NCI-H1105 (cell line): ENCODE results near the gene ETV7.
A peak's percentile ranks its signal among the peaks of the same experiment; 100 is the strongest.
"Not testable (repeated sequence)": the region's sequence is repeated elsewhere in the genome, so short reads cannot be mapped to it uniquely, and the experiment has no call there.

Experiments
- DNase-seq: peaks from one replicate; lab custom pipeline; 2025; lab: John Stamatoyannopoulos, UW

The ETV7 gene

GRCh38 chr6:36387440-36388303, at the start of gene ETV7:
Gene ETV7 (minus strand): TSS chr6:36387669. CDS start chr6:36387541, 128 bp downstream.
- DNase-seq = no peak

DNA sequence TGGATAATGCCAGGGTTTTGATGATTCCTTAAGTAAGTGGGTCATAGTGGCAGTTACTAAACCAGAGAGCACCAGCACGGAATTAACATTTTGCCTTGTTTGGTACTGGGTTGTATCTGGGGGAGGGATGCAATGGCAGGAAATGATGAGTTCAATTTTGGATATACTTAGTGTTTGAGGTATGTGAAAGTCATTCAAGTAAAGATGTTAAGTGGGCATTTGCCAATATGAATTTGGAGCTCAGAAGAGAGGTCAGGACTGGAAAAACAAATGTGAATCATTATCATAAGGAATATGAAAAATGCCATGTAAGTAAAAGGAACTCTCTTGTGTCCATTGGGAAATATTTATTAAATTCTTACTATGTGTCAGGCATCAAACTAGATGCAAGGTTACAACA, 49.0 kb upstream of the ETV7 start:
- no peak for DNase-seq

GRCh38 chr6:36432151-36432671, 44.7 kb upstream of the ETV7 start:
- no peak for DNase-seq

GRCh38 chr6:36431197-36431596, 43.7 kb upstream of the ETV7 start:
- DNase-seq = no peak

- DNase-seq = no peak
Observed at GRCh38 chr6:36430351-36430750, 42.9 kb upstream of the ETV7 start.

- DNase-seq = no peak
Observed at GRCh38 chr6:36428911-36429310, 41.4 kb upstream of the ETV7 start.

DNA sequence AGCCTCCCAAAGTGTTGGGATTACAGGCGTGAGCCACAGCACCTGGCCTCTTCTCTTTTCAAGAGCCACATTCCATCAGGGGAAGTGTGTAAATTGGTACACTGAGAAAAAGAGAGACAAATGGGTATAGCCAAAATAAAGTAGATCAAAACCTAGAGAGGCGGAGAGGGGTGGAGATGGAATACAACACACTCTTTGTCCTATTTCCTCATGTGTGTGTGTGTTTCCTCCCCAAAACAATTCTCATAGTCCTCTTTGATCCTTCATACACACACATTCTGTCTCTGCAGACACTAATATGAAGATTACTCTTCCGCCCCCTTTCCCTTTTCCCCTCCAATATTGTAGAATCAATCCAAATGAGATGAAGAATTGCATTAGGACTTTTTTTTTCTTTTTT, 39.2 kb upstream of the ETV7 start:
- DNase-seq = no peak

DNA sequence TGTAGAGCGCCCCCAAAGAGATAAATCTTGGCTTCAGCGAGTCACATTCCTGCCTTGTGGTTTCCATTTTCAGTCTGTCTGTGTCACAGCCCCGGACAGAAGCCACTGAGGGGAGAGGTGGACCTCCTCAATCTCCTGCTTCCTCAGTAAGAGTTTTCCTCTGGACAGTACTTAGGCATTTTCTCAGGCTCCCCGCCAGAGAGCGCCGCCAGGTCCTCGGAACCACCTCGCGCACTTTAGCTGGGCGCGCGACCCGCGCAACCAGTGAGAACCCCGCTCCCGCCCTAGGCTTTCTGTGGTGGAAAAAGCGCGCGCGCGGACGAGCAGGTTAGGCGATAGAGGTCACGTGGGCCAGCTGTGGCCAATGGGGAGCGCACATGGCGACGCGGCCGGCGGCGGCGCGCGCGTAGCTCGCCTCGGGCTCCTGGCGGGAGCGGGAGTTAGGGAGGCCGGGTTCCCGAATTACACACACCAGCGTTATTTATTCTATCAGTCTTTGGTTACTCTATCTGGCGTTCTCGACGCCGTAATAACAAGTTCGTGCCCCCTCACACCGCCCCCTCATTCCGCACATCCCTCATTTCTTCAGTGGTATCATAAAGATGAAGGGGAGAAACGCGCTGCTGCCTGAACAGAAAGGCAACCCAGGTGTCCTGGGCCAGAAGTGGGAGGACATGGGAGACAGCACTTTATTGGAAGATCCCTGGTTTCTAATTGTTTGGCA, 35.8 kb upstream of the ETV7 start:
- DNase-seq = peak; percentile 84

DNA sequence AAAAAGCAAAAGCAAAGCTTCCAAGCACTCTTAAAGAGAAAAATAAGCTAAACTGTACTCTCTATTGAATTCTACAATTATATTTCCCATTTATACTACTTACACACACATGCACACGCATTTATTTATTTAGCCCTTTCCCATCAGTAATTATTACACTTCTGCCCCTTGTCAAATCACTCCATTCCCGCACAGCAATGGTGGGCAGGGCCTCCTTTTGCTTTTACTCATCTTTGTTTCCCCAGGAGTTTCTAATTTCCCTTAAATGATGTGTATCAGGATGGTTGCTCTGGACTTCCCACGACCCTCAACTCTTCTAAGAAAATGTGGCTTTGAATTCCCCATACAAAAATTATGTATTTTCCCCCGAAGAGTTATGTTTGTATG, 35.2 kb upstream of the ETV7 start:
- DNase-seq = no peak

- DNase-seq = no peak
Observed at GRCh38 chr6:36419310-36419709, 31.8 kb upstream of the ETV7 start.

DNA sequence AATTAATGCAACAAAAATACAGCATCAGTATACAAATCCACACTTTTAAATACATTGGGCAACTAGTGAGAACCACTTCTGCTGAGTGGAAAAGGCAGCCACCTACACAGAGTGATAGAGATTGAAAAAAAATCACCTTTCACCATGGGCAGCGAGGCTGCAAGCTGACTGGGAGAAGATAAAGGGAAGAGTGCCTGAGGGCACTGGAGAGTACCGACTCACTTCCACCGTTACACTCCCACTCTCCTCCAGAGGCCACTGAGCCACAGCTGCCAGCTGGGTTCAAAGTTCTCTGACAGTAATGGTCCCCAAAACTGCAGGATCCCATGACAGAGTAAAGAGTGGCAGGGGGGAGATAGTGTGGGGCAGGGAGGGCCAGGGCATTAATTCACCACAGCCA, 31.1 kb upstream of the ETV7 start:
- DNase-seq = no peak

GRCh38 chr6:36414481-36414880, 27.0 kb upstream of the ETV7 start:
- no peak for DNase-seq

DNA sequence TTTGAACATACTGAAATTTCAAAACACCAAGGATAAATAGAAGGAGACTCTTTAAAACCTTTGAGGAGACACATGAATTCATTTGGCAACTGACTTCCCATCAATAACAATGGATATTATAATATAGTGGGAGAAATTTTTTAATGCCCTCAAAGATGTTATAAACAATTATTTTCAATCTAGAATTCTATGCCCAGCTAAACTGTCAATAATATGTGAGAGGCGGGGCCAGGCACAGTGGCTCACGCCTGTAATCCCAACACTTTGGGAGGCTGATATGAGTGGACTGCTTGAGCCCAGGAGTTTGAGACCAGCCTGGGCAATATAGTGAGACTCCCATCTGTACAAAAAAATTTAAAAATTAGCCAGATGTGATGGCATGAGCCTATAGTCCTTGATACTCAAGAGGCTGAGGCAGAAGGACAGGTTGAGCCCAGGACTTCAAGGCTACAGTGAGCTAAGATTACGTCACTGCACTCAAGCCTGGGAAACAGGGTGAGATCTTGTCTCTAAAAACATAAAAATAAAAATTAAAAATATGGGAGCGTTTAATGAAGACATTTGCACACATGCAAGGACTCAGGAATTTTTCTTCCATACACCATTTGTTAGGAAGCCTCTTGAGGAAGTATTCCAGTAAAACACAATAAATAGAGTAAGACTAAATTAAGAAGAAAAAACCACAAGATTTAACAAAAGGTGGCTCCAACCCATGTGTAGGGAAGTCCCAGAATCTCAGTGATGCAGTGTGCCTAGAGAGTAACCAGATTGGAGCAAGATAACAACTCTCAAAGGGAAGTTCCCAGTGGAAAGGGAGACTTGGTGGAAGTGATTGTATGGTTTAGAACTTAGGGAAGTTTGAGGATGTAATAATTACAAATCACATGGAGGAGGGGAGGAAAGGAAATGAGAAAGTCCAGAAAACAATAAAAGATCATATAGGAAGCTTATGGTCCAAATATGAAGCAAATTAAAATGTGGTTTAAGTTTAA, 26.3 kb upstream of the ETV7 start:
- no peak for DNase-seq

GRCh38 chr6:36409718-36410117, 22.2 kb upstream of the ETV7 start:
- DNase-seq = not testable (repeated sequence)

DNA sequence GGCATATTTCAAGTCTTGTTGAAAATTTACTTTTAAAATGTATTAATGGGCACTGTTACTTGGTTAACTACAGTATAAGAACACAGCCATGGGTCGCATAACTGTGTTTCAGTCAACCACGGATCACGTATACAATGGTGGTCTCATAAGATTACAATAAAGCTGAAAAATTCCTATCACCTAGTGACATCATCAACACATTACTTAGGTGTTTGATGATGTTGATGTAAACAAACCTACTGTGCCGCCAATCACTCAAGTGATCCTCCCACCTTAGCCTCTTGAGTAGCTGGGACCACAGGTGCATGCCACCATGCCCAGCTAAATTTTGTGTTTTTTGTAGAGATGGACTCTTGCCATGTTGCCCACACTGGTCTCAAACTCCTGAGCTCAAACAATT, 16.7 kb upstream of the ETV7 start:
- DNase-seq = no peak

DNA sequence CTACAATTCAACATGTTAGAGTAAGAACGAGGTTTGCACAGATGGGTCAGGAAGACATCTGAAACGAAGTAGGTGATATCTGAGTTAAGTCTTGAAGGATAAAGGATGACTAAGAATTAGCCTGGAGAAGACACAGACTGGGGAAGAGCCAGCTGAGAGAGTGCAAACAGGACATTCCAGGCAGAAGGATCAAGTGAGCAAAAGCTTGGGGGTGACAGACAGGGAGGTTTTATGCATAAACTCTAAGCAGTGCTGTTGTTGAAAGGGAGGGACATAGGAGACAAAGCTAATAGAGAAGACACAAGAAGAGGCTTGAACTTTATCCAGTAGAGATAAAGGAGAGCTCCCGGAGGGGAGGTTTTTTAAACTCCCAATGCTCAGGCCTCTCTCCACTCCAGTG, 15.0 kb upstream of the ETV7 start:
- no peak for DNase-seq

DNA sequence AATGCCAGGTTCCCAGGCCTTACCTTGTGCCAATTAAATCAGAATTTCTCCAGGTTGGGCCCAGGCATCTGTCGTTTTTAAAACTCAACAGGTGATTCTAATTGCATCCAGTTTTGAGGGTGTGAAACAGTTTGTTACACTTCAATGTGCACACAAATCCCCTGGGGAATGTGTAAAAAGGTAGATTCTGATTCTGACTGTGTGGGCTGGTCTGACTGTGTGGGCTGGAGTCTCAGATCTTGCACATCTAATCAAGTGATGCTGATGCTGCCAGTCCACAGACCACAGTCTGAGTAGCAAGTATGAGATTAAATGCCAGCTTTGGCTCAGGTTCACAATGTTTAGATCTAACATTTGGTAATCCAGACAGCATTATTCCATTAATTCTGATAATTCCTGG, 12.5 kb upstream of the ETV7 start:
- no peak for DNase-seq

- DNase-seq = no peak
Observed at GRCh38 chr6:36392621-36393020, 5.2 kb upstream of the ETV7 start.

- DNase-seq = no peak
Observed at GRCh38 chr6:36389353-36389752, 1.9 kb upstream of the ETV7 start.

DNA sequence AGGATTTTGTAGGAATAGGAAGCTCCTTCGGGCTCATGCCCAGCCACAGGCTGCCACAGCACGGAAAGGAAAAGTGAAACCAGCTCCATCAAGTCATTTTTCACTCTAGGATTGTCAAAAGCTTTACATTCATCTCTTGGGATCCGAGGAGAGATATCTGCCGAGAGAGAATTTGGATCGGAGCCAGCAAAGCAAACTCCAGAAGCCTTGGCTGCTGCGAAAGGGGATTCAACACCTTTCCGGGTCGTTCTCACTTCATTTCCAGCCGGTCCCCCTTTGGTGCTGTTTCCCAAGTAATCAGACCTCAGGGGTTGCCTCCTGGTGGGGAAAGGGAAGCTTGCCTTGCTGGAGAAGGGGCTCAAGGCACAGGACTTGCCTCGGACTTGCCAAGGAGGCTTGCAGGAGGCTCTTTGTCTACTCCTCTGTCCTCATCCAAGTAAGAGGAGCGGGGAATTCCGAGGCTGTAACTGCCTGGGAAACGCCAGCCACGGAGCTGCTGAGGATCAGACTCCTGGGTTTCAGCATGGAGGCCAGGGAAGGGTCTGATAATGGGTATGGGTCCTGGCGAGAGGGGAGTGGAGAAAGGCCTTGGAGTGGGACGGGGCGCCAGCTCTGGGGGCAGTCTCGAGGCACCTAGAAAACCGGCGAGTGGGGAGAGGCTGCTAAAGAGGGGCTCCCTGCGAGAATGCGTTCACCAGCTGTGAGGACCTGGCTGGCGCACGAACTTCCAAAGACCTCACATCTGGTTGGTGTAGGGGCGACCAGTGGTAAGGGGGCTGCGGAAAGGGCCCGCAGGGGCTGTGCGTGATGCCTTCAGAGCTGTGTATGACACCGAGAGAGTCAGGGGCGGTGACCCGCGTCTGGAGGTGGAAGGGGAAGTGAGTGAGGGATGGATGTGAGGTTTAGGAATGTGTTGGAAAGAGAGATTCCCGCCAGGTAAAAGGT, 702 bp downstream of the ETV7 start:
- no peak for DNase-seq

DNA sequence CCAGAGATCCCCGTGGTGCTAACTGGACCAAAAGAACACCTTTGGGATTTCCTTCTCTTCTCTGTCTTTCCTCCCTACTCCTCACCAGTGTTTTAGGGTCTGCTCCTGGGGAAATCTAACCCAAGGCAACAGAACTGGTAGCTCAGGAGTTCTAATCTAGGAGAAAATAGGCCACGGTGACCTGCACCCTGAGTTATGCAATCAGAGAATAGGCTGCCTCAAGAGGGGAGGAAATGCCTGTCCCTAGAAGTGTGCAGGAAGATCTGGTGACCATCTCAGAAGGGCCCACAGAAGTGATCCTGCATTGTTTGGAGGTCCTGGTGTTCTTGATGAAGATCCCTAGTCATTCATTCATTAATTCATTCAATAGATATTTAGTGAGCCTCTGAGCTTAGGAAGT, 3.4 kb downstream of the ETV7 start:
- DNase-seq = no peak
